Measurements from ENCODE around the gene TP53I13.

The TP53I13 gene

DNA sequence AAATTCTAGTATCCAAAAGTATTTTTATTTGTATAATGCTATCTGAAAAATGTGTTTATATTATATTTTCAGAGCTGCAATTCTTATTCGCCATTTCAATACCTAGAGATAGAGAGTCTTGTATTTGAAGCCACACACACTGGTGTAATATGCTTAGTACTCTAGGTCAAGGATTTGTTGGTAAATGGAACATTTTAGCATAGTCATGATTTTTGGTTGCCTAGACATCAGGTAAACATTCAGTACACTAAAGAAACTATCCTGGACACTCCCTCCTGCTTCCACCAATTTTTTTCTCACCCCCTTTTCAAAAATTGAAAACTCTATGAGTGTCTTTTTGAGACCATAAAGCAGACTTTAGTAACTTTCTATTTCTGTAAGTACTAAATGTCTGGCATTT is 22.4 kb upstream of the TP53I13 start:
- no peak for DNase-seq
- Histone ChIP-seq H3K27me3 (replicated peaks) (no peaks in the 10 kb centered on the region), H3K27ac (no peak overlapping the region), H3K36me3 (replicated peaks) (peaks cover 26% of the 10 kb centered on the region), H3K4me3 (ENCODE audit: low read depth, low read length) (no peak overlapping the region)
- TF ChIP-seq, protein P1, sequence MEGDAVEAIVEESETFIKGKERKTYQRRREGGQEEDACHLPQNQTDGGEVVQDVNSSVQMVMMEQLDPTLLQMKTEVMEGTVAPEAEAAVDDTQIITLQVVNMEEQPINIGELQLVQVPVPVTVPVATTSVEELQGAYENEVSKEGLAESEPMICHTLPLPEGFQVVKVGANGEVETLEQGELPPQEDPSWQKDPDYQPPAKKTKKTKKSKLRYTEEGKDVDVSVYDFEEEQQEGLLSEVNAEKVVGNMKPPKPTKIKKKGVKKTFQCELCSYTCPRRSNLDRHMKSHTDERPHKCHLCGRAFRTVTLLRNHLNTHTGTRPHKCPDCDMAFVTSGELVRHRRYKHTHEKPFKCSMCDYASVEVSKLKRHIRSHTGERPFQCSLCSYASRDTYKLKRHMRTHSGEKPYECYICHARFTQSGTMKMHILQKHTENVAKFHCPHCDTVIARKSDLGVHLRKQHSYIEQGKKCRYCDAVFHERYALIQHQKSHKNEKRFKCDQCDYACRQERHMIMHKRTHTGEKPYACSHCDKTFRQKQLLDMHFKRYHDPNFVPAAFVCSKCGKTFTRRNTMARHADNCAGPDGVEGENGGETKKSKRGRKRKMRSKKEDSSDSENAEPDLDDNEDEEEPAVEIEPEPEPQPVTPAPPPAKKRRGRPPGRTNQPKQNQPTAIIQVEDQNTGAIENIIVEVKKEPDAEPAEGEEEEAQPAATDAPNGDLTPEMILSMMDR (IDR thresholded peaks at IDR 0.05; ENCODE audit: low read depth, low read length, missing control alignments), result no peak
- in situ Hi-C loops (cut with HindIII; ENCODE audit: low pct_ligation_motif_present, low sequenced_read_pairs), result no loop called here

DNA sequence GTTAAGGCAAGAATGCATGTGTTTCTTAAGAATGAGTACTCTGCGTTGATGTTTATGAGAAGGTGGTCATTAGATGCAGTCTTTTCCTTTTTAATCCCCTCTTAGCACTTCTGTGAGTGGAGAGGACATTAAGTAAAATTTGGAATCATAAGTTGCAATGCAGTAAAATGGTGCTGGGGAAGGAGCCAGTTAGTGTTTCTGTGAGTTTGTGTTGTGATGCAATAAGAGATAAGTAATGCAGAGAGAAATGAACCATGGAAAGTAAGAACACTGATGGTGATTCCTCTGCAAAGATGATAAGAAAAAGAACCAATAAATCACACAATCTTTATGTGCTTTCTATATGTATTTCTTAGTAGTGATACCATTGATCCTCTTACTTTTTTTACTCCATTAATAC is 21.7 kb upstream of the TP53I13 start:
- Histone ChIP-seq H3K27me3 (replicated peaks) (no peaks in the 10 kb centered on the region), H3K36me3 (replicated peaks) (peaks cover 25% of the 10 kb centered on the region), H3K27ac (no peak overlapping the region), H3K4me3 (ENCODE audit: low read depth, low read length) (no peak overlapping the region)
- in situ Hi-C loops (cut with HindIII; ENCODE audit: low pct_ligation_motif_present, low sequenced_read_pairs), result no loop called here
- no peak for DNase-seq
- TF ChIP-seq, protein P1 (IDR thresholded peaks at IDR 0.05; ENCODE audit: low read depth, low read length, missing control alignments), result no peak

DNA sequence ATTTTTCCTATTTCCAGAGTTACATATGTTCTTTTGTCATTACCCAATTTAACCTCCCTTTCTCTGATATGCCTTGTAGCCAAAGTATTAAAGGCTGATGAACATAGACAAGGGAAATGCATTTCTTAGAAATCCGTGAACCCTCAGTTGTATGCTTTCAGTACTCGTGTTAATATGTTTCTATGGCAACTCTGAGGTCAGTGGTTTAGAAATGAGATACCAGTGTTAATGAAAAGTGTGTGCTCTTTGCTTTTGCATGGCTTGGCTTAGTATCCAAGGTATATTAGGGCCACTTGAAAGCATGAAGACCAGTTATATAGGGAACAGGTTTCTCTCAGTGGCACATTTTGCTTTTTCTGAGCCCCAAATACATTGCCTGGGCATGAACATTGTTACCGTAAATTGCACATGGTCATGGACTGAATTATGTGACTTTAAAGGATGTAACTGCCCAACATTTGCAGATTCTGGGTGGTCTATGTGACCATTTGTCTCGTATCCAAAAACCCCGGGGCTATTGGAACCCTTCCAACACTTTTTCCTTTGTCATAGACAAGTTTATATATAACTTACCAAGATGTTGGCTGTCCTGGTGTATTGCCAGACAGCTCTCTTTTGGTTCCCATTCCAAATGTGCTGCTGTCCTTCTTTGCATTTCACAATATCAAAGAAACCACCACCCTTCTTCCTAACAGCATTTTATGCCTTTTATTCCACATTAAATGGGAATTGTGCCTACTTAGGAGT is 19.2 kb upstream of the TP53I13 start:
- TF ChIP-seq, protein P1 (IDR thresholded peaks at IDR 0.05; ENCODE audit: low read depth, low read length, missing control alignments), result no peak
- Histone ChIP-seq H3K4me3 (ENCODE audit: low read depth, low read length) (no peak overlapping the region), H3K27me3 (replicated peaks) (no peaks in the 10 kb centered on the region), H3K36me3 (replicated peaks) (peaks cover 4% of the 10 kb centered on the region), H3K27ac (no peak overlapping the region)
- in situ Hi-C loops (cut with HindIII; ENCODE audit: low pct_ligation_motif_present, low sequenced_read_pairs), result no loop called here
- DNase-seq, result no peak

DNA sequence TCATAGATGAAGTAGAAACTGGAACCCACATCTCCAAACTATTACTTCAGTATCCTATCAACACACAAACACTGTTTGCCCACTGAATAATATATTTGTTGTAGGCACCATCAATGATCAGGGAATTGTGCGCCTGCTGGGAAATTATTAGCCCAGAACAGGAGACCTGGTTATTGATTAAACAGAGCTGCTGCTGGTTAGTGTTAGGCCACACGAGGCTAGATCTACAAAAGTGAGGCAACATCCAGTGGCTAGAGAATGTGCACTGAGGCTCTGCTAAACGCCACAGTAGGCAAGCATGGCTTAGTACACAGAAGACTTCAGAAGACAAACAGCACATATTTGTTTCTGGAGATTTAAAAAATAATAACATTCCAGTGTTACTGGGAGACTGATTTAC is 12.7 kb upstream of the TP53I13 start:
- no peaks in the 10 kb centered on the region for H3K36me3 ChIP-seq (replicated peaks)
- H3K27me3 ChIP-seq (replicated peaks), result no peaks in the 10 kb centered on the region
- in situ Hi-C loops (cut with HindIII; ENCODE audit: low pct_ligation_motif_present, low sequenced_read_pairs), result no loop called here
- no peak overlapping the region for H3K4me3 ChIP-seq (ENCODE audit: low read depth, low read length)
- no peak for DNase-seq
- H3K27ac ChIP-seq, result no peak overlapping the region
- TF ChIP-seq, protein P1 (IDR thresholded peaks at IDR 0.05; ENCODE audit: low read depth, low read length, missing control alignments), result no peak

DNA sequence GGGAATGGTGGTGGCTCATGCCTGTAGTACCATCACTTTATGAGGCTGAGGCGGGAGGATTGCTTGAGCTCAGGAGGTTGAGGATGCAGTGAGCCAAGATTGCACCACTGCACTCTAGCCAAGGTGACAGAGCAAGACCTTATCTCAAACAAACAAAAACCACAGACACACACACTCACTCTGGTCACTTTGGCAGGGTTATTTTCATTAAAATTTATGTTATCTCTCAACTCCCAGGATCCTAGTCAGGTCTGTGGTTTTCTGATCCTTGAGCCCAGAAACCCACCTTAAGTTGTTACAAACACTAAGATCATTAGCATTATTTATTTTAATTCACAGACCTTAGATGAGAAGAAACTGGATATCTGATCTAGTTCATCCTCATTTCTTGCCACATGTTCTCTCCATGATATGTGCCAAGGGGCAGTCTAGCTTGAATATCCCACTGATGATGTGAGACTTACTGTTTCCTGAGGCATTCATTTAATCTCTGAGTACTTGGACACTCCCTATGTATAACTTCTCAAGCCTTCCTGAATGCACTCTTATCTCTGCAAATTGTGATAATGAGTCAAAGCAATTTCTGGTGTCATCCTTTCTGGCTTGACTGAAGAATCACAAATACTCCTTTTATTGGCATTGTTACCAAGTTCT is 11.3 kb upstream of the TP53I13 start:
- no peaks in the 10 kb centered on the region for H3K27me3 ChIP-seq (replicated peaks)
- in situ Hi-C loops (cut with HindIII; ENCODE audit: low pct_ligation_motif_present, low sequenced_read_pairs), result no loop called here
- no peaks in the 10 kb centered on the region for H3K36me3 ChIP-seq (replicated peaks)
- DNase-seq, result peak; percentile 47
- H3K4me3 ChIP-seq (ENCODE audit: low read depth, low read length), result no peak overlapping the region
- TF ChIP-seq, protein P1 (IDR thresholded peaks at IDR 0.05; ENCODE audit: low read depth, low read length, missing control alignments), result no peak
- H3K27ac ChIP-seq, result no peak overlapping the region

Data from brain microvascular endothelial cell (primary cell).